HG03175 (cell line): Measurements from ENCODE around the gene CCDC157.
"Not testable (repeated sequence)": the region's sequence is repeated elsewhere in the genome, so short reads cannot be mapped to it uniquely, and the experiment has no call there.

Experiments
- ATAC-seq: cut with Tn5 transposase; IDR thresholded peaks from one replicate; pipeline ENCODE4 v1.9.1; 2021; ENCODE audit warnings: mild to moderate bottlenecking, moderate library complexity; ENCODE audit not compliant: unreplicated experiment

The CCDC157 gene

DNA sequence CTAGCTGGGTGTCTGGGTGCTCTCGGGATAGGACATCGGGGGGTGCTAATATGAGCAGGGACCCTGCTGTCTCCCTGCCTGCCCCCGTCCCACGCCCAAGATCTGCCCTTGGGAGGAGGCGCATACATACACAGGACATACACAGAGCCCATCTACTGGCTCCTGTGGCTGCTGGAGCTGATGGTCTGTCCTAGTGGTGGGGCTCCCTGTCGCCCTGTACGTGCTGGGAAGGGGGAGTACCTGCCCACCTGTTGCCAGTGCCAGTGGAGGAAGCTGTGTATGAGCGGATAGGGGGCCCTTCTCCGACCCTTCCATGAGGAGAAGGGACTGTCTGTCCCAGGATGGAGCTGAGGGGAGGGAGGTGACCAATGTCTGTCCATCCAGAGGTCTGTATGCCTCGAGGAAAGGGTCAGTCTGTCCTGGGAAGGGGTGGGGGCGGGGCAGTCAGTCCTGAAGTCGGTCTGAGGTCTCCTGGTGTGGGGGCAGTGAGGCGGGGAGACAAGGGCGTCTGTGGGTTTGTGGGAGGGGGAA, 31.0 kb upstream of the CCDC157 start:
- ATAC-seq, result no peak

- peak; percentile 23 for ATAC-seq
Observed at GRCh38 chr22:30326255-30326705, 30.5 kb upstream of the CCDC157 start.

GRCh38 chr22:30326706-30327362, 30.0 kb upstream of the CCDC157 start, which contains the start of gene TBC1D10A:
Gene TBC1D10A (minus strand): TSS chr22:30326941. CDS start chr22:30326881, 60 bp downstream.
- peak; percentile 87 for ATAC-seq

DNA sequence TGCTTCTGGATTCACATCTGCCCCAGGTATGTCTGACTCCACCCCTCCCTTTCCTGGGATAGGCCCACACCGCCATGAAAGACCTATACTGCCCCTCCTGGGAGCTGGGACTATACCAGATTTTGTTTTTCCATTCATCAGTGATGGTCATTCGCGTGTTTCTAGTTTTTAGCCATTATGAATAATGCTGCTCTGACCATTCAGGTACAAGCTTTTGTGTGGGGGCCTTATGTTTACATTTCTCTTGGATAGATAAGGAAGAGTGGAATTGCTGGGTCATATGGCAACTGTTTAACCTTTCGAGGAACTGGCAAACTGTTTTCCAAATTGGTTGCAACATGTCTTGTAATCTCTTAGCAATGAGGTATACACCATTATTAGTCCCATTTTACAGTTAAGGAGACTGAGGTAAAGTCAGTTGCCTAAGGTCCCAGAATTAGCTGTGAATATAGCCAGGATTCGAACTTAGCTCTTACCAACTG, 28.9 kb upstream of the CCDC157 start:
- ATAC-seq, result no peak

- no peak for ATAC-seq
Observed at GRCh38 chr22:30328466-30329049, 28.2 kb upstream of the CCDC157 start.

GRCh38 chr22:30332551-30332950, 24.3 kb upstream of the CCDC157 start:
- ATAC-seq, result no peak

DNA sequence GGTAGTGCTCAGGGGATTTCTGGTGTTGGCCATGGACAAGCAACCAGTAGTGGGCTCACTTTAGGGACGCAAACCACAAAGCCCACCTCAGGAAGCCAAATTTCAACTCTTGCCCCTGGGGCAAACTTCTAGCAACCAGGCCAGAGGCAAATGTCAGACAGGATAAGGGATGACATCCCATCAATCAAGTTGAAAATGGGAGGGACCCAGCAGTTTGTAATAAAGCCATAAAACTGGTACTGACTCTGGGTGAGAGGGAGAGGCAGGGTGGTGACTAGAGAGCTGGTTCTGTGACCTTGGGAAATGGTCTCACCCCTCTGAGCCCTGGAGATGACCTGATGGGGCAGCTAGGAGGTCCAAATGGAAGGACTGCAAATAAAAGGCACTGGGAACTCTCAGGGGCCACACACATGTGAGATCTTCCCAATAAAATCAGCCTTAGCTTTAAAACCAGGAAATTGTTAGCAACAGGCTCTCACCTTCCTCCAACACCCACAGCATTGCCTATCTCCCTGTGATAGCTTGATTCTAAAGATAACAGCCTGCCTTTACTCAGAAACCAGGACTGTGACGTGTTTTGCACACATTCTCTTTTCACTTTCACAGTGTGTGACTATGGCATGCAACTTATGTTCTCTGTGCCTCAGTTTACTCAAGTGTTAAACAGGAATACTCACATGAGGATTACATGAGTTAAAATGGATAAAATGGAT, 23.7 kb upstream of the CCDC157 start:
- no peak for ATAC-seq

- no peak for ATAC-seq
Observed at GRCh38 chr22:30333707-30334087, 23.1 kb upstream of the CCDC157 start.

DNA sequence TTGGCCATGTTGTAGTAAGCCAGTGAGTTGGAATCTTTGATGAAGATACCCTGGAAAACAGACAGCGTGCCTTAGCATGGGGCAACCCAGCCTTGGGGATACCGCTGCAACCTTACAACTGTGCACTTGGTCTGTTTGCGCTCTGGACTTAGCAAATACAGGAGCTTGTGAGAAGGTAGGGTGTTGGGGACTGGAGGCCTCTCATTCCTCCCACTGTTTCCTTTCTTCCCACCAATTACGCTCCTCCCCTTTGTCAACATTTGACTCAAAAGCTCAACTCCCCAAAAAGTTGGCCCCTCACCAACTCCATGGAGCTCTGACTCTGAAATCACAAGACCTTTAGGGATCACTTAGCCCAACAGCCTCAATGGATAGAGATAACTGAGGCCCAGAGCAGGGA, 22.2 kb upstream of the CCDC157 start:
- ATAC-seq, result no peak

GRCh38 chr22:30335236-30335635, 21.6 kb upstream of the CCDC157 start:
- ATAC-seq, result no peak

GRCh38 chr22:30336752-30337460, 19.9 kb upstream of the CCDC157 start:
- ATAC-seq, result no peak

DNA sequence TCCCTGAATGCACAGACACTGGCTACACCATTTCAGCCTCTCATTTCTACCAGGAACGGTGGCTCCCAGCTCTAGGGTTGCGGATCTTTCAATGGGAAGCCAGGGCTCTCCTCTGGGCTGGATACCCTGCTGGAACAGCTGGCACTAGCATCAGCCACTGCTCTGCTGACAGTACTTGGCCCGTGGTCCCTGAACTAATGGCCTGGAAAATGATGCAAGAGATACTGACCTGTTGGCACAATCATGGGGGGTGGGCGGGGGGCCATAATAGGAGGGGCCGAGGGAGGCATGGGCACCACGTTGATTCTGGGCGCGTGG, 19.4 kb upstream of the CCDC157 start:
- no peak for ATAC-seq

DNA sequence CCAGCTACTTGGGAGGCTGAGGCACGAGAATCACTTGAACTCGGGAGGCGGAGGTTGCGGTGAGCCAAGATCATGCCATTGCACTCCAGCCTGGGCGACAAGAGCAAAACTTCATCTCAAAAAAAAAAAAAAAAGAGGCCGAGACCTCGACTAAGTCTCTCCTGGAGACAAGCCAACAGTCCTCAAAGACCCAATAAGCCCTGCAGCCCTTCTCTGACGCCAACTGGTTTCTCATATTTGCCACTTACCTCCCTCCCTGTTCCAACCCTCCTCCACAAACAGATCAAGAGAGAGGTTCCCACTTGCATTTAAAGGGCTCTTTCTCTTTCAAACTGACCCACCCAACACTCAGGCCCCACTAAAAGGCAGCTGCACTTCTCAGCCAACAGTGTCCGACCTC, 18.5 kb upstream of the CCDC157 start:
- ATAC-seq, result not testable (repeated sequence)

DNA sequence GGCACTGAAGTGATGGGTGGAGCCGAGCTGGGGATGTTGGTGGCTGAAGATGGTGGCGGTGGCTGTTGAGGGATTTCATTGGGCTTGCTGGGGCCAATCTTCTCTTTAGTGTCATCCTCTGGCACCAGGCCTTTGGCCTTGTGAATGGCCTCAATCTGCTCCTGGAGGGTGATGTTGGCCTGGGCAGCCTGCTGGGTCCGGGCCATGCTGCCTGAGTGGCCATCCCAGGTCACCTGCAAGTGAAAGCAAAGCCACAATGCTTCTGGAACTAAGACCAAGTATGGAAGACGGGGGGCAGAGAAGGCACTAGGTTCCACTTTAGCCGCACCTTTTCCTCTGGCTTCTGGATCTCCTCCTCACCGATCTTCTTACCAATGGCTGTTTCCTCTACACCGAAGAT, 18.0 kb upstream of the CCDC157 start:
- ATAC-seq, result no peak

- no peak for ATAC-seq
Observed at GRCh38 chr22:30340911-30341685, 15.7 kb upstream of the CCDC157 start.

DNA sequence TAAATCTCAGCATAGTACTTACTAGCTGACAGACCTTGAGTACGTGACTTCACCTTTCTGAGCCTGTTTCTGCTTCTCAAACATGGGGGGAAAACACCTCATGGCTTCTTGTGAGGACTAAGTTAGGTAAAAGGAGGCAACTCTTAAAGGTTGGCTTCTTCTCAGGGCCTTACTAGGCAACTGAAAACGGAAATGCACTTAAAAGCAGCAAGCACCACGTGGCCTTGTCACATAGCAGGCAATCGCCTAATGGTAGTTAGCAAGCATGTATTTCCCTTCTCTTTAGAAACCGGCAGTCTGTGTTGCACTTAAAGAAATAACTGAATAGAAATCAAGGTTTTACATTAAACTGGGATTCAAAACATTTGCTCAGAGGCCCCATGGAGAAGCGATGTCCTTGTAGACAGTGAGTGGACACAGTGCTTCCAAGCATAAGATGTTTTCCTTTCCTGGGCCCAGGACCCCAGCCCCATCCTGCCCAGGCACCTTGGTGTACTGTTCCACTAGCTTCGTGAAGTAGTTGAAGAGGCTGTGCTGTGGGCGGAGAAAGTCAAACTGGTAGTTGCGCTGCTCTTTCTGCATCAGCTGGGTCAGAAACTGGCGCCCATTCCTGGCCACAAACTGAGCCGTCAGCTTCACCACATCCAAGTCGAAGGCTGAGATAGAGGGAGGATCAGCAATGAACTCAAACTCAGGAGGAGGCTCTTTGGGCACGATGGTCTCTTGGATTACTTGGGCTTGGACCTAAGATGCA, 12.2 kb upstream of the CCDC157 start:
- ATAC-seq, result no peak

GRCh38 chr22:30347255-30347892, 9.4 kb upstream of the CCDC157 start:
- no peak for ATAC-seq

- ATAC-seq, result no peak
Observed at GRCh38 chr22:30348404-30348803, 8.4 kb upstream of the CCDC157 start.

- no peak for ATAC-seq
Observed at GRCh38 chr22:30348809-30349208, 8.0 kb upstream of the CCDC157 start.
